Measurements from ENCODE around the gene CDR2.

CDR2 gene

GRCh38 chr16:22400900-22401299 lies 26.5 kb upstream of the CDR2 start:
- TF ChIP-seq SPI1 (IDR thresholded peaks at IDR 0.05; ENCODE audit: borderline replicate concordance, low read depth) (peak; percentile 92; the same call in 1 of the 2 replicates), CTCF (IDR thresholded peaks at IDR 0.05; ENCODE audit: insufficient read depth, low read length) (no peak), GABPA (IDR thresholded peaks at IDR 0.05; ENCODE audit: low read depth) (no peak), POLR2AphosphoS5 (IDR thresholded peaks at IDR 0.05; ENCODE audit: low read depth) (no peak), REST (IDR thresholded peaks at IDR 0.05; ENCODE audit: insufficient replicate concordance, low read depth) (no peak)
- peak in 1 of 2 experiments; percentile 70 for DNase-seq (ENCODE audit: low read depth in 1 of 2, low spot score in 1 of 2)
- no peak overlapping the region for H3K4me3 ChIP-seq (replicated peaks; ENCODE audit: insufficient read depth, low read length)
- no peak overlapping the region for H3K27ac ChIP-seq (replicated peaks)
- no peaks in the 10 kb centered on the region for H3K27me3 ChIP-seq (ENCODE audit: insufficient read depth, poor library complexity, severe bottlenecking)

- no peak for DNase-seq (ENCODE audit: low read depth in 1 of 2, low spot score in 1 of 2)
- Histone ChIP-seq H3K4me3 (replicated peaks; ENCODE audit: insufficient read depth, low read length) (no peak overlapping the region), H3K27ac (replicated peaks) (no peak overlapping the region), H3K27me3 (ENCODE audit: insufficient read depth, poor library complexity, severe bottlenecking) (no peaks in the 10 kb centered on the region)
- TF ChIP-seq SPI1 (IDR thresholded peaks at IDR 0.05; ENCODE audit: borderline replicate concordance, low read depth) (no peak), CTCF (IDR thresholded peaks at IDR 0.05; ENCODE audit: insufficient read depth, low read length) (no peak), POLR2AphosphoS5 (IDR thresholded peaks at IDR 0.05; ENCODE audit: low read depth) (no peak), REST (IDR thresholded peaks at IDR 0.05; ENCODE audit: insufficient replicate concordance, low read depth) (no peak), GABPA (IDR thresholded peaks at IDR 0.05; ENCODE audit: low read depth) (no peak)
These were observed 23.5 kb upstream of the CDR2 start for GRCh38 chr16:22397931-22398330.

GRCh38 chr16:22397464-22397863 lies 23.0 kb upstream of the CDR2 start:
- no peak for DNase-seq (ENCODE audit: low read depth in 1 of 2, low spot score in 1 of 2)
- no peaks in the 10 kb centered on the region for H3K27me3 ChIP-seq (ENCODE audit: insufficient read depth, poor library complexity, severe bottlenecking)
- TF ChIP-seq SPI1 (IDR thresholded peaks at IDR 0.05; ENCODE audit: borderline replicate concordance, low read depth) (no peak), REST (IDR thresholded peaks at IDR 0.05; ENCODE audit: insufficient replicate concordance, low read depth) (no peak), CTCF (IDR thresholded peaks at IDR 0.05; ENCODE audit: insufficient read depth, low read length) (no peak), POLR2AphosphoS5 (IDR thresholded peaks at IDR 0.05; ENCODE audit: low read depth) (no peak), GABPA (IDR thresholded peaks at IDR 0.05; ENCODE audit: low read depth) (no peak)

More at GRCh38 chr16:22397464-22397863, 23.0 kb upstream of the CDR2 start:
- Histone ChIP-seq H3K4me3 (replicated peaks; ENCODE audit: insufficient read depth, low read length) (no peak overlapping the region), H3K27ac (replicated peaks) (no peak overlapping the region)
